ENCODE results near the gene CHRDL2. TPM values are rescaled to one million over a fixed set of nuclear protein-coding genes. Genes with fewer than 3 reads are reported as not detected.
"Not testable (repeated sequence)": the region's sequence is repeated elsewhere in the genome, so short reads cannot be mapped to it uniquely, and the experiment has no call there.

Gene CHRDL2
- total and polyA plus RNA-seq, 8 donors: 0.92 to 38.4 (median 7.2) TPM; not detected in 1

DNA sequence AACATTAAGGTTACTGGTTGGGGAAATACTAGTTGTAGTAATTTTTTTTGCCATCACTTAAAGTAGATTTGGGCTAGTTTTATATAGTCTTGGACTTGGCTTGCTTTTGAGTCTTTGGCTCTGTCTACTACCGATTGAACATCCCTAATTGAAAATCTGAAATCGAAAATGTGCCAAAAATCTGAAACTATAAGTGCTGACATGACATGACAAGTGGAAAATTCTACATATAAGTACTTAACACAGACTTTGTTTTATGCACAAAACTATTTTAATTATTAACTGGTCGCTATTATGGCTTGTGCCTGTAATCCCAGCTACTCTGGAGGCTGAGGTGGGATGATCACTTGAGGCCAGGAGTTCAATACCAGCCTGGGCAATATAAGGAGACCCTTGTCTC, 39.9 kb upstream of the CHRDL2 start:
- no peak for DNase-seq
- H3K27ac ChIP-seq: no peak overlapping the region
- H3K36me3 ChIP-seq: no peaks in the 10 kb centered on the region
- H3K4me3 ChIP-seq: no peak overlapping the region
- WGBS, 5 donors: 94 to 97% (median 97%) methylated on average over 3 of the region's 3 CpGs
- H3K9me3 ChIP-seq: no peaks in the 10 kb centered on the region
- TF ChIP-seq, protein P1, sequence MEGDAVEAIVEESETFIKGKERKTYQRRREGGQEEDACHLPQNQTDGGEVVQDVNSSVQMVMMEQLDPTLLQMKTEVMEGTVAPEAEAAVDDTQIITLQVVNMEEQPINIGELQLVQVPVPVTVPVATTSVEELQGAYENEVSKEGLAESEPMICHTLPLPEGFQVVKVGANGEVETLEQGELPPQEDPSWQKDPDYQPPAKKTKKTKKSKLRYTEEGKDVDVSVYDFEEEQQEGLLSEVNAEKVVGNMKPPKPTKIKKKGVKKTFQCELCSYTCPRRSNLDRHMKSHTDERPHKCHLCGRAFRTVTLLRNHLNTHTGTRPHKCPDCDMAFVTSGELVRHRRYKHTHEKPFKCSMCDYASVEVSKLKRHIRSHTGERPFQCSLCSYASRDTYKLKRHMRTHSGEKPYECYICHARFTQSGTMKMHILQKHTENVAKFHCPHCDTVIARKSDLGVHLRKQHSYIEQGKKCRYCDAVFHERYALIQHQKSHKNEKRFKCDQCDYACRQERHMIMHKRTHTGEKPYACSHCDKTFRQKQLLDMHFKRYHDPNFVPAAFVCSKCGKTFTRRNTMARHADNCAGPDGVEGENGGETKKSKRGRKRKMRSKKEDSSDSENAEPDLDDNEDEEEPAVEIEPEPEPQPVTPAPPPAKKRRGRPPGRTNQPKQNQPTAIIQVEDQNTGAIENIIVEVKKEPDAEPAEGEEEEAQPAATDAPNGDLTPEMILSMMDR (IDR thresholded peaks at IDR 0.05): no peak
- TF ChIP-seq POLR2AphosphoS5 (IDR thresholded peaks at IDR 0.05): no peak
- TF ChIP-seq EP300 (IDR thresholded peaks at IDR 0.05): no peak
- H3K27me3 ChIP-seq: no peaks in the 10 kb centered on the region
- peaks cover 0 to 61% (median 19%) of the 10 kb centered on the region in 4 donors for H3K4me1 ChIP-seq
- intact Hi-C loops (cut with DNase I; ENCODE audit: low total_unique reads): no loop called here

DNA sequence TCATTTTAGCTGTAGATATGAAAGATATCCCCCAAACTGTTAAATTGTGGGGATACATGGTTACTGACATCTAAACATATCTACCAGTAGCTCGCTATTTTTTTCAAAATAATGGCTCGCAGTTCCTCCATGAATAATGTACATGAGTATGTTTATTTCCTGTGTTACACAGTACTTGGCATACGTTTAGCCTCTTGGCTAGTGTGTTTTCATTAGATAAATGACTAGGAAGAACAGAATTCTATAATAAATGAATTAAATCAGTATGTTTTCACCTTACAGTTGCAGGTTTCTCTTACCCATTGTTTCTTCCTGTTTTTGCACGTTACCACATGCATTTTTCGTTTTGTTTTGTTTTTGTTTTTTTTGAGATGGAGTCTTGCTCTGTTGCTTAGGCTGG, 39.2 kb upstream of the CHRDL2 start:
- no peaks in the 10 kb centered on the region for H3K9me3 ChIP-seq
- DNase-seq: no peak
- no peaks in the 10 kb centered on the region for H3K27me3 ChIP-seq
- H3K27ac ChIP-seq: no peak overlapping the region
- WGBS, 5 donors: 56 to 67% (median 63%) methylated on average over 5 of the region's 5 CpGs
- intact Hi-C loops (cut with DNase I; ENCODE audit: low total_unique reads): no loop called here
- H3K36me3 ChIP-seq: no peaks in the 10 kb centered on the region
- peaks cover 0 to 57% (median 16%) of the 10 kb centered on the region in 4 donors for H3K4me1 ChIP-seq
- TF ChIP-seq POLR2AphosphoS5 (IDR thresholded peaks at IDR 0.05) (no peak), EP300 (IDR thresholded peaks at IDR 0.05) (no peak), POLR2A (IDR thresholded peaks at IDR 0.05) (no peak)
- TF ChIP-seq, protein P1 (IDR thresholded peaks at IDR 0.05): no peak
- no peak overlapping the region for H3K4me3 ChIP-seq

DNA sequence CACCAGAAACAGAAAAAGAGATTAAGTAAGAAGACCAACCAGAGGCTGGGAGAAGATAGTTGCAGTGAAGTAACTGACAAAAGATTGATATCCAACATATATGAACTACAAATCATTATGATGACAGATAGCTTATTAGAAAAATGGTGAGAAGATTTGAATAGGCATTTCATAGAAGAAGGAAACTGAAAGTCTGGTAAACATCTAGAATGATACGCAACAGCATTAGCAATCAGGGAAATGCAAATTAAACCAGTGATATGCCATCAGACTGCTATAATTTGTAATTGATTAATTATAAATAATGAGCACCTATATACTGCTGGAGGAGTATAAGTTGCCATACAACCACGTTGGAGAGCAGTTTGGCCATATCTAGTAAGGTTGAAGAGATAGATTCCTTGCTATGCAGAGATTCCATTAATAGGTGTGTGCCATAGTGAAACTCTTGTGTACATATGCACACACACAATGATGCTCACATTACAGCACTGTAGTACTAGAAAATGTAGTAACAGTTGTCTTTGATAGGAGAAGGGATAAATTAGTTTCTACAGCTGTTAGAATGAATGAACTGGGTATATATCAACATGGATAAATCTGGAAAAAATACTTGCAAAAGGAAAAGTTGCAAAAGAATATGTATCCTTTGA, 38.0 kb upstream of the CHRDL2 start:
- Histone ChIP-seq H3K9me3 (no peaks in the 10 kb centered on the region), H3K4me1 (peaks cover 0 to 44% (median 13%) of the 10 kb centered on the region in 4 donors), H3K36me3 (no peaks in the 10 kb centered on the region), H3K27me3 (no peaks in the 10 kb centered on the region), H3K27ac (no peak overlapping the region), H3K4me3 (no peak overlapping the region)
- 63 to 74% (median 67%) methylated on average over 2 of the region's 2 CpGs for WGBS, 5 donors
- no peak for TF ChIP-seq EP300 (IDR thresholded peaks at IDR 0.05)
- DNase-seq: no peak
- intact Hi-C loops (cut with DNase I; ENCODE audit: low total_unique reads): no loop called here

DNA sequence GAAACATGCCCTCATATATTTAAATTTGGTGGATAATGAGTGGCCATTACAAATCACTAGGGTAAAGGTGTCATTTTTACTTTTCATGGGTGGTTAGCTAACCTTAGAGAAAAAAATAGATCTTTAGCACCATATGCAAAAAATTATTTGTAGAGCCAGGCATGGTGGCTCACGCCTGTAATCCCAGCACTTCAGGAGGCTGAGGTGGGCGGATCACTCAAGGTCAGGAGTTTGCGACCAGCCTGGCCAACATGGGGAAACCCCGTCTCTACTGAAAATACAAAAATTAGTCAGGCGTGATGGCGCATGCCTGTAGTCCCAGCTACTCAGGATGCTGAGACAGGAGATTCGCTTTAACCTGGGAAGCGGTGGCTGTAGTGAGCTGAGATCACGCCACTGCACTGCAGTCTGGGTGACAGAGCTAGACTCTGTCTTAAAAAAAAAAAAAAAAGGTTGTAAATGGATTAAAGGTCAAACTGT, 37.0 kb upstream of the CHRDL2 start:
- intact Hi-C loops (cut with DNase I; ENCODE audit: low total_unique reads); H3K9me3 ChIP-seq; H3K36me3 ChIP-seq; DNase-seq; H3K4me3 ChIP-seq; H3K27me3 ChIP-seq; H3K27ac ChIP-seq: not testable (repeated sequence)
- H3K4me1 ChIP-seq: peaks cover 0 to 36% (median 11%) of the 10 kb centered on the region in 4 donors
- 83 to 93% (median 89%) methylated on average over 9 of the region's 9 CpGs for WGBS, 5 donors

DNA sequence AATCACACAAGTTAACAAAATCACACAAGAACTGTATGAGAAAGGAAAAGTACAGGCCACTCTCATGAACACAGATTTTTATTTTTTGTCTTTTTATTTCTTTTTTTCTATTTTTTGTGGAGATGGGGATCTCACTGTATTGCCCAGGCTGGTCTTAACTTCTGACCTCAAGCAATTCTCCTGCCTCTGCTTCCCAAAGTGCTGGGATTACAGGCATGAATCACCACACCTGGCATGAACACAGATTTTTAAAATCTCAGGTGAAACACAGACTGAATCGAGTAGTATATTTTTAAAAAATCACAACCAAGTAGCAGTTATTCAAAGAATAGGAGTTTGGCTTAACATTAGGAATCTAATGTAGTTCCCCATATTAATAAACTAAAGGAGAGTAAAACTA, 35.7 kb upstream of the CHRDL2 start:
- TF ChIP-seq EP300 (IDR thresholded peaks at IDR 0.05): no peak
- TF ChIP-seq, protein P1 (IDR thresholded peaks at IDR 0.05): no peak
- TF ChIP-seq POLR2A (IDR thresholded peaks at IDR 0.05): no peak
- TF ChIP-seq POLR2AphosphoS5 (IDR thresholded peaks at IDR 0.05): no peak
- no peaks in the 10 kb centered on the region for H3K27me3 ChIP-seq
- DNase-seq: no peak
- peaks cover 0 to 25% (median 6%) of the 10 kb centered on the region in 4 donors for H3K4me1 ChIP-seq
- H3K4me3 ChIP-seq: no peak overlapping the region
- H3K9me3 ChIP-seq: no peaks in the 10 kb centered on the region
- 94 to 99% (median 97%) methylated on average over 1 of the region's 1 CpG for WGBS, 5 donors
- H3K27ac ChIP-seq: no peak overlapping the region
- H3K36me3 ChIP-seq: peaks cover 0 to 3% (median 0%) of the 10 kb centered on the region in 4 donors
- intact Hi-C loops (cut with DNase I; ENCODE audit: low total_unique reads): no loop called here
